SK-N-SH (cell line): ENCODE measurements around the gene HECW1. TPM values are rescaled to one million over a fixed set of nuclear protein-coding genes. Genes with fewer than 3 reads are reported as not detected.

Source experiments
- CTCF ChIA-PET: fragments of 300-600, 350-600 bp; formaldehyde crosslinking; extraction: SDS; loops from one replicate; lab custom pipeline; 2021; lab: Yijun Ruan, JAX
- POLR2A ChIA-PET: fragments of 350-600 bp; sonication (Branson Sonifier 250); formaldehyde crosslinking; extraction: SDS; loops from one replicate; lab custom pipeline; 2020; ENCODE audit warnings: antibody characterized with exemption, inconsistent platforms; lab: Yijun Ruan, JAX
- DNase-seq: peaks from one replicate; pipeline ENCODE4 v3.0.0; 2012
- H2AFZ ChIP-seq: fragments of 200-600 bp; sonication (generic); 2 replicates; pipeline ENCODE4 v1.8.1; 2016; ENCODE audit warnings: antibody characterized with exemption, mild to moderate bottlenecking, low read depth
- H3F3A ChIP-seq: fragments of 200-600 bp; sonication (generic); replicated peaks from 2 replicates; pipeline ENCODE3; 2016; ENCODE audit warnings: antibody characterized with exemption, mild to moderate bottlenecking; ENCODE audit not compliant: insufficient read depth
- H3K27ac ChIP-seq, 2 experiments: fragments of 200-500 bp in 1 of 2; fragments of 200-600 bp in 1 of 2; sonication (Bioruptor generic) in 1 of 2; sonication (generic), shearing (Covaris generic) in 1 of 2; 2 replicates each; pipeline versions ENCODE4 v1.5.1 to v1.6.1; 2014 to 2016; ENCODE audit warnings: low read depth in 2 of 2, inconsistent platforms in 1 of 2, low read length in 1 of 2, mild to moderate bottlenecking in 1 of 2, mixed read lengths in 1 of 2
- H3K27me3 ChIP-seq: fragments of 200-600 bp; sonication (generic), shearing (Covaris generic); 2 replicates; pipeline ENCODE4 v1.6.1; 2016; ENCODE audit warnings: mixed run types; ENCODE audit not compliant: insufficient read depth
- H3K36me3 ChIP-seq, 2 experiments: fragments of 200-500 bp in 1 of 2; fragments of 200-600 bp in 1 of 2; sonication (Bioruptor generic) in 1 of 2; sonication (generic) in 1 of 2; replicated peaks in 1 of 2; 2 replicates each; pipeline versions ENCODE3 to v1.5.1; 2014 to 2016; ENCODE audit warnings: low read length in 1 of 2, mild to moderate bottlenecking in 1 of 2; ENCODE audit not compliant: insufficient read depth in 2 of 2, control insufficient read depth in 1 of 2
- H3K4me1 ChIP-seq, 2 experiments: fragments of 200-500 bp in 1 of 2; fragments of 200-600 bp in 1 of 2; sonication (Bioruptor generic) in 1 of 2; sonication (generic), shearing (Covaris generic) in 1 of 2; 2 replicates each; pipeline versions ENCODE4 v1.5.1 to v1.6.1; 2014 to 2016; ENCODE audit warnings: low read depth in 1 of 2, low read length in 1 of 2, mixed run types in 1 of 2; ENCODE audit not compliant: insufficient read depth in 2 of 2, control insufficient read depth in 1 of 2
- H3K4me2 ChIP-seq: fragments of 200-600 bp; sonication (generic), shearing (Covaris generic); 2 replicates; pipeline ENCODE4 v1.6.1; 2017; ENCODE audit warnings: mixed run types
- H3K4me3 ChIP-seq, 2 experiments: fragments of 200-500 bp in 1 of 2; fragments of 200-600 bp in 1 of 2; sonication (Bioruptor generic) in 1 of 2; sonication (generic), shearing (Covaris generic) in 1 of 2; 2 replicates each; pipeline versions ENCODE4 v1.5.1 to v1.8.1; 2014 to 2016; ENCODE audit warnings: low read depth in 2 of 2, inconsistent platforms in 1 of 2, low read length in 1 of 2, mild to moderate bottlenecking in 1 of 2, mixed read lengths in 1 of 2, moderate library complexity in 1 of 2
- H3K79me2 ChIP-seq: fragments of 200-600 bp; sonication (generic); 2 replicates; pipeline ENCODE4 v1.8.1; 2017; ENCODE audit warnings: mild to moderate bottlenecking; ENCODE audit not compliant: insufficient read depth
- H3K9ac ChIP-seq: fragments of 200-600 bp; sonication (generic); 2 replicates; pipeline ENCODE4 v1.6.1; 2017; ENCODE audit warnings: mixed run types
- H3K9me2 ChIP-seq: fragments of 200-600 bp; sonication (generic); 2 replicates; pipeline ENCODE4 v1.6.1; 2017; ENCODE audit warnings: mixed run types
- H3K9me3 ChIP-seq: fragments of 200-600 bp; sonication (generic); 2 replicates; pipeline ENCODE4 v1.6.1; 2017; ENCODE audit warnings: mixed run types, mild to moderate bottlenecking, moderate library complexity
- H4K20me1 ChIP-seq: fragments of 200-600 bp; sonication (generic); 2 replicates; pipeline ENCODE4 v1.6.1; 2017; ENCODE audit warnings: mild to moderate bottlenecking, mixed run types; ENCODE audit not compliant: insufficient read depth
- CHD2 ChIP-seq: fragments of 150-350 bp; IDR thresholded peaks from 2 replicates; pipeline ENCODE4 v1.6.1; 2018; ENCODE audit warnings: low read length; ENCODE audit not compliant: partially characterized antibody
- FOSL2 ChIP-seq: IDR thresholded peaks from 2 replicates; pipeline ENCODE4 v1.4.0; 2012; ENCODE audit warnings: low read depth, mild to moderate bottlenecking, moderate library complexity, borderline replicate concordance
- FOXJ3 ChIP-seq: sonication (generic); formaldehyde crosslinking; IDR thresholded peaks from 2 replicates; pipeline ENCODE4 v1.5.1; 2020; ENCODE audit warnings: mild to moderate bottlenecking, missing genetic modification reagents
- GATA2 ChIP-seq: sonication (generic); formaldehyde crosslinking; IDR thresholded peaks from 2 replicates; pipeline ENCODE4 v1.5.0; 2020; ENCODE audit warnings: mild to moderate bottlenecking, missing genetic modification reagents
- JUND ChIP-seq: IDR thresholded peaks from 2 replicates; pipeline ENCODE4 v1.4.0; 2012
- MAX ChIP-seq: IDR thresholded peaks from 2 replicates; pipeline ENCODE4 v1.4.0; 2012; ENCODE audit warnings: low read depth
- MEF2A ChIP-seq: IDR thresholded peaks from 2 replicates; pipeline ENCODE4 v1.4.0; 2012; ENCODE audit warnings: low read depth, borderline replicate concordance
- NFIC ChIP-seq: IDR thresholded peaks from 2 replicates; pipeline ENCODE4 v1.4.0; 2012; ENCODE audit warnings: borderline replicate concordance
- POLR2AphosphoS5 ChIP-seq: IDR thresholded peaks from 2 replicates; pipeline ENCODE4 v1.6.1; 2012; ENCODE audit warnings: low read depth, low read length
- RAD21 ChIP-seq: IDR thresholded peaks from 2 replicates; pipeline ENCODE4 v1.6.1; 2012; ENCODE audit warnings: mild to moderate bottlenecking, low read length
- RFX5 ChIP-seq: IDR thresholded peaks from 2 replicates; pipeline ENCODE4 v1.6.1; 2012; ENCODE audit warnings: mild to moderate bottlenecking, improper control_type of control experiment, low read length
- SIN3A ChIP-seq: IDR thresholded peaks from 2 replicates; pipeline ENCODE4 v1.6.1; 2012; ENCODE audit warnings: low read depth, mild to moderate bottlenecking, low read length, moderate library complexity, borderline replicate concordance
- SMC3 ChIP-seq: IDR thresholded peaks from 2 replicates; pipeline ENCODE4 v1.6.1; 2012; ENCODE audit warnings: low read depth, low read length, improper control_type of control experiment
- TAF1 ChIP-seq: IDR thresholded peaks from 2 replicates; pipeline ENCODE4 v1.6.1; 2012; ENCODE audit warnings: low read depth, mild to moderate bottlenecking, low read length, moderate library complexity, borderline replicate concordance
- TCF12 ChIP-seq: IDR thresholded peaks from 2 replicates; pipeline ENCODE4 v1.4.0; 2012
- USF2 ChIP-seq: fragments of 150-350 bp; IDR thresholded peaks from 2 replicates; pipeline ENCODE4 v1.6.1; 2017; ENCODE audit warnings: antibody characterized with exemption, low read length, low read depth, borderline replicate concordance
- WGBS: methylation state at CpG from one replicate; pipeline ENCODE4 v1.1.6; 2017; ENCODE audit warnings: low lambda C conversion rate; 5-methylcytosine and 5-hydroxymethylcytosine counted together
- polyA plus RNA-seq, 3 experiments: library from polyadenylated mRNA; depleted of rRNA; stranded (reverse); fragments of >200 nt; gene quantifications; 2 replicates each; pipeline ENCODE4 v1.2.3, GENCODE V29; 2012
- TF ChIP-seq, protein P1 (sequence below): IDR thresholded peaks from 2 replicates; pipeline ENCODE4 v1.4.0; 2012; ENCODE audit warnings: low read depth, borderline replicate concordance
- TF ChIP-seq, protein P2 (sequence below): IDR thresholded peaks from 2 replicates; pipeline ENCODE4 v1.6.1; 2012; ENCODE audit warnings: mild to moderate bottlenecking, low read depth, low read length, moderate library complexity

The HECW1 gene
- polyA plus RNA-seq, 1 of the 3 experiments (the other 2 are of a cell fraction): not detected

- TF ChIP-seq MEF2A (peak; percentile 85), USF2 (no peak), TAF1 (no peak), FOXJ3 (no peak), GATA2 (CRISPR knock-in tag) (no peak), NFIC (peak; percentile 77; the same call in 1 of the 2 replicates)
- TF ChIP-seq, protein P1, sequence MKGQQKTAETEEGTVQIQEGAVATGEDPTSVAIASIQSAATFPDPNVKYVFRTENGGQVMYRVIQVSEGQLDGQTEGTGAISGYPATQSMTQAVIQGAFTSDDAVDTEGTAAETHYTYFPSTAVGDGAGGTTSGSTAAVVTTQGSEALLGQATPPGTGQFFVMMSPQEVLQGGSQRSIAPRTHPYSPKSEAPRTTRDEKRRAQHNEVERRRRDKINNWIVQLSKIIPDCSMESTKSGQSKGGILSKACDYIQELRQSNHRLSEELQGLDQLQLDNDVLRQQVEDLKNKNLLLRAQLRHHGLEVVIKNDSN: no peak
Measured at GRCh38 chr7:43164757-43165156, 52.3 kb downstream of the HECW1 start (continued).

GRCh38 chr7:43166686-43167085, 54.2 kb downstream of the HECW1 start:
- no peaks in the 10 kb centered on the region for H3K36me3 ChIP-seq
- no peak overlapping the region for H3K4me3 ChIP-seq
- peaks cover 0 to 9% of the 10 kb centered on the region in 2 experiments; a peak in 1 of 4 replicates for H3K4me1 ChIP-seq
- CTCF ChIA-PET: interaction anchor here (1.0 to 1.3 kb wide), 2 partner anchors 35 to 95 kb away, joined by 3 read pairs; no protein-coding TSS in a partner anchor
- H3K27ac ChIP-seq: no peak overlapping the region
- peaks cover 23% of the 10 kb centered on the region for H3K27me3 ChIP-seq
- H3K9me3 ChIP-seq: no peaks in the 10 kb centered on the region
- no peaks in the 10 kb centered on the region for H3K79me2 ChIP-seq
- H3F3A ChIP-seq: peaks cover 15% of the 10 kb centered on the region
- POLR2A ChIA-PET: no interaction called here
- no peak overlapping the region for H2AFZ ChIP-seq
- H3K9me2 ChIP-seq: no peaks in the 10 kb centered on the region
- no peaks in the 10 kb centered on the region for H4K20me1 ChIP-seq
- no peak overlapping the region for H3K4me2 ChIP-seq
- 33% methylated on average over 3 of the region's 3 CpGs for WGBS
- no peak overlapping the region for H3K9ac ChIP-seq
- no peak for DNase-seq
- TF ChIP-seq POLR2AphosphoS5: no peak
- TF ChIP-seq MAX: no peak
- TF ChIP-seq FOSL2: no peak
- TF ChIP-seq FOXJ3: no peak
- no peak for TF ChIP-seq RAD21

DNA sequence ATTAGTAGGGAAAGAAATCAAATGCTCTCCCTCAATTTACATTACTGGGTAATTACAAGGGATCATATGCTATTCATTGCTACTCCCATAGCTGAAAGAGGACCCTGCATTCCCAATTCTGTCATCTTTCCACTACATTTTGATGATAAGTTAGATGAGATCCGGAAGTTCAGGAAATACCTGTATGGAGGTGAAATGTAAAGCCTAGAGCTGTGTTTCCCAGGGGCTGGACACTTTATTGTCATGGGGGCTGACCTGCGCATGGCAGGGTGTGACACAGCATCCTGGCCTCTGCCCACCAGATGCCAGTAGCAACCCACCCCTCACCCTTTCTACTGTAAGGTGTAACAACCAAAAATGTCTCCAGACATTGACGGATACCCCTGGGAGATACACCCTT, 56.6 kb downstream of the HECW1 start:
- POLR2A ChIA-PET: no interaction called here
- WGBS: 28% methylated on average over 3 of the region's 3 CpGs
- TF ChIP-seq RAD21 (no peak), SMC3 (no peak), FOSL2 (no peak), JUND (no peak), POLR2AphosphoS5 (no peak), SIN3A (no peak), TCF12 (no peak), CHD2 (no peak), USF2 (no peak), RFX5 (no peak)
- TF ChIP-seq, protein P2, sequence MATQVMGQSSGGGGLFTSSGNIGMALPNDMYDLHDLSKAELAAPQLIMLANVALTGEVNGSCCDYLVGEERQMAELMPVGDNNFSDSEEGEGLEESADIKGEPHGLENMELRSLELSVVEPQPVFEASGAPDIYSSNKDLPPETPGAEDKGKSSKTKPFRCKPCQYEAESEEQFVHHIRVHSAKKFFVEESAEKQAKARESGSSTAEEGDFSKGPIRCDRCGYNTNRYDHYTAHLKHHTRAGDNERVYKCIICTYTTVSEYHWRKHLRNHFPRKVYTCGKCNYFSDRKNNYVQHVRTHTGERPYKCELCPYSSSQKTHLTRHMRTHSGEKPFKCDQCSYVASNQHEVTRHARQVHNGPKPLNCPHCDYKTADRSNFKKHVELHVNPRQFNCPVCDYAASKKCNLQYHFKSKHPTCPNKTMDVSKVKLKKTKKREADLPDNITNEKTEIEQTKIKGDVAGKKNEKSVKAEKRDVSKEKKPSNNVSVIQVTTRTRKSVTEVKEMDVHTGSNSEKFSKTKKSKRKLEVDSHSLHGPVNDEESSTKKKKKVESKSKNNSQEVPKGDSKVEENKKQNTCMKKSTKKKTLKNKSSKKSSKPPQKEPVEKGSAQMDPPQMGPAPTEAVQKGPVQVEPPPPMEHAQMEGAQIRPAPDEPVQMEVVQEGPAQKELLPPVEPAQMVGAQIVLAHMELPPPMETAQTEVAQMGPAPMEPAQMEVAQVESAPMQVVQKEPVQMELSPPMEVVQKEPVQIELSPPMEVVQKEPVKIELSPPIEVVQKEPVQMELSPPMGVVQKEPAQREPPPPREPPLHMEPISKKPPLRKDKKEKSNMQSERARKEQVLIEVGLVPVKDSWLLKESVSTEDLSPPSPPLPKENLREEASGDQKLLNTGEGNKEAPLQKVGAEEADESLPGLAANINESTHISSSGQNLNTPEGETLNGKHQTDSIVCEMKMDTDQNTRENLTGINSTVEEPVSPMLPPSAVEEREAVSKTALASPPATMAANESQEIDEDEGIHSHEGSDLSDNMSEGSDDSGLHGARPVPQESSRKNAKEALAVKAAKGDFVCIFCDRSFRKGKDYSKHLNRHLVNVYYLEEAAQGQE: no peak
- TF ChIP-seq, protein P1: no peak
- Histone ChIP-seq H3K4me1 (peaks cover 0 to 9% of the 10 kb centered on the region in 2 experiments; a peak in 1 of 4 replicates), H3K9me3 (no peaks in the 10 kb centered on the region), H3K36me3 (no peaks in the 10 kb centered on the region), H4K20me1 (no peaks in the 10 kb centered on the region), H3K9me2 (no peaks in the 10 kb centered on the region), H3K4me2 (no peak overlapping the region), H3K79me2 (no peaks in the 10 kb centered on the region), H3K27ac (no peak overlapping the region), H2AFZ (no peak overlapping the region), H3F3A (peaks cover 15% of the 10 kb centered on the region), H3K9ac (no peak overlapping the region), H3K27me3 (peaks cover 25% of the 10 kb centered on the region), H3K4me3 (no peak overlapping the region)
- CTCF ChIA-PET: no interaction called here
- DNase-seq: no peak
